HepG2 (cell line): Measurements from ENCODE around the gene AP2S1. TPM values are rescaled to one million over a fixed set of nuclear protein-coding genes. Genes with fewer than 3 reads are reported as not detected.

Experiments used
- DNMT1 ChIP-seq: sonication (generic); formaldehyde crosslinking; IDR thresholded peaks from 2 replicates; pipeline ENCODE4 v1.5.1; 2020; ENCODE audit warnings: mild to moderate bottlenecking, missing genetic modification reagents
- DNMT3B ChIP-seq: conservative IDR thresholded peaks from 2 replicates; pipeline ENCODE4 v1.6.1; 2016; ENCODE audit warnings: missing biosample characterization, control low read depth
- FOXP1 ChIP-seq, 2 experiments: fragments of 450-650 bp in 1 of 2; IDR thresholded peaks; 2 replicates each; pipeline ENCODE4 v1.6.1; 2017 to 2018; ENCODE audit warnings: antibody characterized with exemption in 1 of 2
- SNAI1 ChIP-seq: sonication (generic); formaldehyde crosslinking; IDR thresholded peaks from 2 replicates; pipeline ENCODE4 v1.5.0; 2020; ENCODE audit warnings: mild to moderate bottlenecking, missing genetic modification reagents, borderline replicate concordance
- SP5 ChIP-seq: IDR thresholded peaks from 2 replicates; pipeline ENCODE4 v1.6.1; 2016; ENCODE audit warnings: low read depth, borderline replicate concordance
- SYNCRIP ChIP-seq: fragments of 200-400 bp; formaldehyde crosslinking; IDR thresholded peaks from 2 replicates; pipeline ENCODE4 v1.6.1; 2018; ENCODE audit warnings: mild to moderate bottlenecking, low read depth, low read length; ENCODE audit not compliant: insufficient read depth
- TRIM22 ChIP-seq: fragments of 450-650 bp; IDR thresholded peaks from 2 replicates; pipeline ENCODE4 v1.6.1; 2017
- ZFYVE20 ChIP-seq: sonication (generic); formaldehyde crosslinking; IDR thresholded peaks from 2 replicates; pipeline ENCODE4 v1.8.0; 2023; ENCODE audit warnings: low read depth, mild to moderate bottlenecking, moderate library complexity, missing genetic modification reagents, borderline replicate concordance
- ZNF160 ChIP-seq: sonication (generic); formaldehyde crosslinking; IDR thresholded peaks from 2 replicates; pipeline ENCODE4 v1.8.0; 2022; ENCODE audit warnings: mild to moderate bottlenecking, inconsistent platforms, missing genetic modification reagents
- ZNF644 ChIP-seq: IDR thresholded peaks from 2 replicates; pipeline ENCODE4 v1.6.1; 2016; ENCODE audit warnings: low read depth
- polyA plus RNA-seq, 8 experiments: library from polyadenylated mRNA; depleted of rRNA in 3 of 8; stranded (reverse) in 7 of 8; unstranded in 1 of 8; fragments of >200 nt; fragmentation: Illumina TruSeq in 4 of 8; extraction: Trizol in 4 of 8; gene quantifications; 2 replicates each; pipeline versions ENCODE4 v1.2.1 to v1.2.3, GENCODE V29; 2011 to 2016; ENCODE audit warnings: low read depth in 4 of 8, missing spikeins in 1 of 8, mixed read lengths in 1 of 8; ENCODE audit not compliant: insufficient read depth in 1 of 8
- total RNA-seq, 5 experiments: library from RNA; depleted of rRNA; stranded (reverse); fragments of >200 nt; fragmentation: Illumina TruSeq; extraction: Trizol; gene quantifications; 2 replicates each; pipeline ENCODE4 v1.2.3, GENCODE V29; 2016; ENCODE audit warnings: low read depth in 1 of 5
- TF ChIP-seq, protein P1 (sequence below): IDR thresholded peaks from 2 replicates; pipeline ENCODE4 v1.6.1; 2016; ENCODE audit warnings: missing biosample characterization, missing genetic modification reagents, low read depth
- TF ChIP-seq, protein P2 (sequence below): sonication (generic); formaldehyde crosslinking; IDR thresholded peaks from 2 replicates; pipeline ENCODE4 v1.4.0; 2020; ENCODE audit warnings: missing genetic modification reagents, mild to moderate bottlenecking, borderline replicate concordance
- TF ChIP-seq, protein P3 (sequence below): sonication (generic); formaldehyde crosslinking; IDR thresholded peaks from 2 replicates; pipeline ENCODE4 v1.4.0; 2020; ENCODE audit warnings: missing genetic modification reagents
- TF ChIP-seq, protein P4 (sequence below), 2 experiments: sonication (generic) in 1 of 2; formaldehyde crosslinking in 1 of 2; IDR thresholded peaks; 2 replicates each; pipeline versions ENCODE4 v1.6.1 to v1.9.0; 2014 to 2022; ENCODE audit warnings: antibody characterized with exemption in 1 of 2, borderline replicate concordance in 1 of 2, inconsistent platforms in 1 of 2, low read depth in 1 of 2, missing genetic modification reagents in 1 of 2

The AP2S1 gene
- total and polyA plus RNA-seq, 2 of the 13 experiments (the other 11 are each of a cell fraction or from before 2014, with no cell fraction given) = 45.2 to 86.1 TPM

DNA sequence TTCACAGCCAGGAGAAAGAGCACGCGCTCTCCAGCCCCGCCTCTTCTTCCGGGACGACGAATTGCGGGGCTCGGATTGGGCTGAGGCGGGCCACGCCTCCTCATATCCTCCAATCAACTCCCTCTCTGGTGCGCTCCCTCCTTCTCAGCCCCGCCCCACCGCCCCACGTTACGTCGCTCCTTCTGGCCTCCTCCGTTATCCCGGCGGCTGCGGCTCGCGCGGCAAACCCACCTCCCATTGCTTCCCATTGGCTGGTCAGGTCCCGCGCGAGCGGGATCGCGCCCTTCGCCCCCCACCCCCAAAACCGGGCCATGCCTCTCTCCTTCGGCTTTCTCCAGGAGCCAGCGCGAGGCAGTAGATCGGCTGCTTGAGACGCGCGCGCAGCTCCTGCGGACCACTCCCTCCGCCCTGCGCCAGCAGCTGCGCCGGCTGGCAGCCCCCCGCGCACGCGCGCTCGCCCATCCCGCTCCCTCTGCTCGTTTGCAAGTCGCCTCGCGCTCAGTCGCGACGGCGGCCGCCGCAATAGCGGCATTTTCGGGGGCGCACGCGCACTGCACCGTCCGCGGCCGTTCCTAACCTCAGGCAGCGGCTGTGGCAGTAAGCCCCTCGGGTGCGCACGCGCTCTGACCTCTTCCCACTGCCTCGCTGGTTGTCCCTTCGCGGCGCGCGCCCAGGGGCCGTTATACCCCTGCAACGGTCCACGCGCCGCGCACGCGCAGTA, 9.6 kb upstream of the AP2S1 start (continued):
- TF ChIP-seq, protein P1, sequence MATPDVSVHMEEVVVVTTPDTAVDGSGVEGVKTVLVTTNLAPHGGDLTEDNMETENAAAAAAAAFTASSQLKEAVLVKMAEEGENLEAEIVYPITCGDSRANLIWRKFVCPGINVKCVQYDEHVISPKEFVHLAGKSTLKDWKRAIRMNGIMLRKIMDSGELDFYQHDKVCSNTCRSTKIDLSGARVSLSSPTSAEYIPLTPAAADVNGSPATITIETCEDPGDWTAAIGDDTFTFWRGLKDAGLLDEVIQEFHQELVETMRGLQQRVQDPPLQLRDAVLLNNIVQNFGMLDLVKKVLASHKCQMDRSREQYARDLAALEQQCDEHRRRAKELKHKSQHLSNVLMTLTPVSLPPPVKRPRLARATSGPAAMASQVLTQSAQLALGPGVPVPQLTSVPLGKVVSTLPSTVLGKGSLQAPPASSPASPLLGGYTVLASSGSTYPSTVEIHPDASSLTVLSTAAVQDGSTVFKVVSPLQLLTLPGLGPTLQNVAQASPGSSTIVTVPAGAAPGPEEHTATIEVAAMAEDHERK (CRISPR knock-in tag) = peak; percentile 63
- TF ChIP-seq FOXP1 (IDR thresholded peaks at IDR 0.05) (no peak), FOXP1 (CRISPR knock-in tag; IDR thresholded peaks at IDR 0.05) (no peak; the same call in 1 of the 2 replicates), ZNF160 (peak; percentile 87; the same call in 1 of the 2 replicates), DNMT1 (CRISPR knock-in tag) (peak; percentile 96), ZNF644 (CRISPR knock-in tag) (no peak), DNMT3B (CRISPR knock-in tag) (no peak; the same call in 1 of the 2 replicates), TRIM22 (no peak), SYNCRIP (no peak), ZFYVE20 (CRISPR knock-in tag) (peak; percentile 80; the same call in 1 of the 2 replicates), SP5 (peak; percentile 57), SNAI1 (CRISPR knock-in tag) (no peak)
- TF ChIP-seq, protein P2, sequence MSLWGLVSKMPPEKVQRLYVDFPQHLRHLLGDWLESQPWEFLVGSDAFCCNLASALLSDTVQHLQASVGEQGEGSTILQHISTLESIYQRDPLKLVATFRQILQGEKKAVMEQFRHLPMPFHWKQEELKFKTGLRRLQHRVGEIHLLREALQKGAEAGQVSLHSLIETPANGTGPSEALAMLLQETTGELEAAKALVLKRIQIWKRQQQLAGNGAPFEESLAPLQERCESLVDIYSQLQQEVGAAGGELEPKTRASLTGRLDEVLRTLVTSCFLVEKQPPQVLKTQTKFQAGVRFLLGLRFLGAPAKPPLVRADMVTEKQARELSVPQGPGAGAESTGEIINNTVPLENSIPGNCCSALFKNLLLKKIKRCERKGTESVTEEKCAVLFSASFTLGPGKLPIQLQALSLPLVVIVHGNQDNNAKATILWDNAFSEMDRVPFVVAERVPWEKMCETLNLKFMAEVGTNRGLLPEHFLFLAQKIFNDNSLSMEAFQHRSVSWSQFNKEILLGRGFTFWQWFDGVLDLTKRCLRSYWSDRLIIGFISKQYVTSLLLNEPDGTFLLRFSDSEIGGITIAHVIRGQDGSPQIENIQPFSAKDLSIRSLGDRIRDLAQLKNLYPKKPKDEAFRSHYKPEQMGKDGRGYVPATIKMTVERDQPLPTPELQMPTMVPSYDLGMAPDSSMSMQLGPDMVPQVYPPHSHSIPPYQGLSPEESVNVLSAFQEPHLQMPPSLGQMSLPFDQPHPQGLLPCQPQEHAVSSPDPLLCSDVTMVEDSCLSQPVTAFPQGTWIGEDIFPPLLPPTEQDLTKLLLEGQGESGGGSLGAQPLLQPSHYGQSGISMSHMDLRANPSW (CRISPR knock-in tag) = no peak; the same call in 1 of the 2 replicates
- TF ChIP-seq, protein P3, sequence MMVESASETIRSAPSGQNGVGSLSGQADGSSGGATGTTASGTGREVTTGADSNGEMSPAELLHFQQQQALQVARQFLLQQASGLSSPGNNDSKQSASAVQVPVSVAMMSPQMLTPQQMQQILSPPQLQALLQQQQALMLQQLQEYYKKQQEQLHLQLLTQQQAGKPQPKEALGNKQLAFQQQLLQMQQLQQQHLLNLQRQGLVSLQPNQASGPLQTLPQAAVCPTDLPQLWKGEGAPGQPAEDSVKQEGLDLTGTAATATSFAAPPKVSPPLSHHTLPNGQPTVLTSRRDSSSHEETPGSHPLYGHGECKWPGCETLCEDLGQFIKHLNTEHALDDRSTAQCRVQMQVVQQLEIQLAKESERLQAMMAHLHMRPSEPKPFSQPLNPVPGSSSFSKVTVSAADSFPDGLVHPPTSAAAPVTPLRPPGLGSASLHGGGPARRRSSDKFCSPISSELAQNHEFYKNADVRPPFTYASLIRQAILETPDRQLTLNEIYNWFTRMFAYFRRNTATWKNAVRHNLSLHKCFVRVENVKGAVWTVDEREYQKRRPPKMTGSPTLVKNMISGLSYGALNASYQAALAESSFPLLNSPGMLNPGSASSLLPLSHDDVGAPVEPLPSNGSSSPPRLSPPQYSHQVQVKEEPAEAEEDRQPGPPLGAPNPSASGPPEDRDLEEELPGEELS = no peak
- TF ChIP-seq, protein P4, sequence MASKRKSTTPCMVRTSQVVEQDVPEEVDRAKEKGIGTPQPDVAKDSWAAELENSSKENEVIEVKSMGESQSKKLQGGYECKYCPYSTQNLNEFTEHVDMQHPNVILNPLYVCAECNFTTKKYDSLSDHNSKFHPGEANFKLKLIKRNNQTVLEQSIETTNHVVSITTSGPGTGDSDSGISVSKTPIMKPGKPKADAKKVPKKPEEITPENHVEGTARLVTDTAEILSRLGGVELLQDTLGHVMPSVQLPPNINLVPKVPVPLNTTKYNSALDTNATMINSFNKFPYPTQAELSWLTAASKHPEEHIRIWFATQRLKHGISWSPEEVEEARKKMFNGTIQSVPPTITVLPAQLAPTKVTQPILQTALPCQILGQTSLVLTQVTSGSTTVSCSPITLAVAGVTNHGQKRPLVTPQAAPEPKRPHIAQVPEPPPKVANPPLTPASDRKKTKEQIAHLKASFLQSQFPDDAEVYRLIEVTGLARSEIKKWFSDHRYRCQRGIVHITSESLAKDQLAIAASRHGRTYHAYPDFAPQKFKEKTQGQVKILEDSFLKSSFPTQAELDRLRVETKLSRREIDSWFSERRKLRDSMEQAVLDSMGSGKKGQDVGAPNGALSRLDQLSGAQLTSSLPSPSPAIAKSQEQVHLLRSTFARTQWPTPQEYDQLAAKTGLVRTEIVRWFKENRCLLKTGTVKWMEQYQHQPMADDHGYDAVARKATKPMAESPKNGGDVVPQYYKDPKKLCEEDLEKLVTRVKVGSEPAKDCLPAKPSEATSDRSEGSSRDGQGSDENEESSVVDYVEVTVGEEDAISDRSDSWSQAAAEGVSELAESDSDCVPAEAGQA (IDR thresholded peaks at IDR 0.05; ENCODE audit: low read depth) = peak; percentile 56; the same call in 1 of the 2 replicates
- TF ChIP-seq, protein P4 (CRISPR knock-in tag; IDR thresholded peaks at IDR 0.05; ENCODE audit: borderline replicate concordance) = peak; percentile 74; the same call in 1 of the 2 replicates
